Keratinocyte (primary cell): ENCODE data around the gene FOXRED2.

Experiments
- EZH2 ChIP-seq: IDR thresholded peaks from one replicate; pipeline ENCODE4 v1.6.1; 2012; ENCODE audit warnings: inconsistent platforms, mild to moderate bottlenecking, low read length, moderate library complexity
- TF ChIP-seq, protein P1 (sequence below), 3 experiments: IDR thresholded peaks in 1 of 3; conservative IDR thresholded peaks in 1 of 3; optimal IDR thresholded peaks in 1 of 3; 2 replicates in 2 of 3; 3 replicates in 1 of 3; pipeline versions ENCODE3 to v1.5.1; 2011; ENCODE audit warnings: low read length in 3 of 3, mild to moderate bottlenecking in 3 of 3, moderate library complexity in 2 of 3, control low read depth in 1 of 3, inconsistent platforms in 1 of 3; ENCODE audit not compliant: insufficient read depth in 2 of 3; ENCODE audit errors: extremely low read depth in 1 of 3

DNA sequence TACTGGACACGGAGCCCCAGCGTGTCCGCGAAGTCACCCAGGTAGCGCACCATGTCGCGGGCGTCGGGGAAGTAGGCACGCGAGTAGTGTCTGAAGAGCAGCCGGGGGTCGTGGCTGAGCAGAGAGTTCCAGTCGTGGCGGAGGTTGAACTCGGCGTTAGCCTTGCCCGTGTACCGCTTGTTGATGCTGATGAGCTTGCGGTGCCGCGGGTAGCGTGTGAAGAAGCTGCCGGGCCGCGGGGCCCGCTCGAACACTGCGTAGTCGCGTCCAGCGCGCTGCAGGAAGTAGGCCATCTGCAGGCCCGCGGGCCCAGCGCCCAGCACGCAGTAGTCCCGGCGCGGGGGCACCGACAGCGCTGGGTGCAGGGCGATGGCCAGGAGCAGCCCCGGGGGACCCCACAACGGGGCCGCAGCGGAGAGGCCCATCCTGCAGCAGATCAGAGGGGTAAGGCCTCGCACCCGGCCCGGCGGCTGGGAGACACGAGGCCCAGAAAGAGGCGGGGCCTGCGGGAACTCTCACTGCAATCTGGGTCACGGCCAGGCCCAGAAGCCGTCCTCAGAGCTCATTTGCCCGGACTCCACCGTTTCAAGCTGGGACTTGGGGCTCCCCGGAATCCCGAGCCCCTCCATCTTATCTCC is 723 bp downstream of the FOXRED2 start:
- TF ChIP-seq, protein P1, sequence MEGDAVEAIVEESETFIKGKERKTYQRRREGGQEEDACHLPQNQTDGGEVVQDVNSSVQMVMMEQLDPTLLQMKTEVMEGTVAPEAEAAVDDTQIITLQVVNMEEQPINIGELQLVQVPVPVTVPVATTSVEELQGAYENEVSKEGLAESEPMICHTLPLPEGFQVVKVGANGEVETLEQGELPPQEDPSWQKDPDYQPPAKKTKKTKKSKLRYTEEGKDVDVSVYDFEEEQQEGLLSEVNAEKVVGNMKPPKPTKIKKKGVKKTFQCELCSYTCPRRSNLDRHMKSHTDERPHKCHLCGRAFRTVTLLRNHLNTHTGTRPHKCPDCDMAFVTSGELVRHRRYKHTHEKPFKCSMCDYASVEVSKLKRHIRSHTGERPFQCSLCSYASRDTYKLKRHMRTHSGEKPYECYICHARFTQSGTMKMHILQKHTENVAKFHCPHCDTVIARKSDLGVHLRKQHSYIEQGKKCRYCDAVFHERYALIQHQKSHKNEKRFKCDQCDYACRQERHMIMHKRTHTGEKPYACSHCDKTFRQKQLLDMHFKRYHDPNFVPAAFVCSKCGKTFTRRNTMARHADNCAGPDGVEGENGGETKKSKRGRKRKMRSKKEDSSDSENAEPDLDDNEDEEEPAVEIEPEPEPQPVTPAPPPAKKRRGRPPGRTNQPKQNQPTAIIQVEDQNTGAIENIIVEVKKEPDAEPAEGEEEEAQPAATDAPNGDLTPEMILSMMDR (optimal IDR thresholded peaks at IDR 0.05 in 1 of 3, IDR thresholded peaks at IDR 0.05 in 1 of 3, conservative IDR thresholded peaks at IDR 0.05 in 1 of 3; ENCODE audit: extremely low read depth in 1 of 3, insufficient read depth in 2 of 3, low read length in 3 of 3), result no peak
- no peak for TF ChIP-seq EZH2
